ENCODE data around the gene MAPK4.

GRCh38 chr18:50666536-50666935 is 106.6 kb downstream of the MAPK4 start:
- TF ChIP-seq POLR2A (IDR thresholded peaks at IDR 0.05), result no peak
- TF ChIP-seq CTCF (IDR thresholded peaks at IDR 0.05), result no peak

All from sigmoid colon (tissue), 3 donors.